Small intestine (tissue), 7 donors: ENCODE measurements around the gene GALNT14. TPM values are rescaled to one million over a fixed set of nuclear protein-coding genes. Genes with fewer than 3 reads are reported as not detected.

Source experiments
- DNase-seq, 2 donors: peaks; one replicate each; pipeline versions ENCODE4 v3.0.0 to v3.0.0-alpha.2; 2013
- FAIRE-seq: peaks from 2 replicates; lab custom pipeline; 2012; peaks lifted over from hg19 to GRCh38; lab: Jason Lieb, UNC
- H3K27ac ChIP-seq, 3 donors: one replicate each; pipeline ENCODE4 v1.5.1; 2013; ENCODE audit warnings: low read length in 2 of 3, mild to moderate bottlenecking in 2 of 3, control low read depth in 1 of 3, inconsistent platforms in 1 of 3, low read depth in 1 of 3, moderate library complexity in 1 of 3
- H3K27me3 ChIP-seq, 3 donors: one replicate each; pipeline ENCODE4 v1.6.1; 2013; ENCODE audit warnings: low read length in 3 of 3, inconsistent platforms in 1 of 3; ENCODE audit not compliant: control insufficient read depth in 3 of 3, insufficient read depth in 3 of 3
- H3K36me3 ChIP-seq, 3 donors: one replicate each; pipeline ENCODE4 v1.6.1; 2013; ENCODE audit warnings: low read length in 3 of 3, inconsistent platforms in 1 of 3, low read depth in 1 of 3, mild to moderate bottlenecking in 1 of 3, moderate library complexity in 1 of 3; ENCODE audit not compliant: control insufficient read depth in 3 of 3, insufficient read depth in 2 of 3
- H3K4me1 ChIP-seq, 3 donors: one replicate each; pipeline ENCODE4 v1.6.1; 2013; ENCODE audit warnings: low read length in 2 of 3, inconsistent platforms in 1 of 3, low read depth in 1 of 3, mild to moderate bottlenecking in 1 of 3, moderate library complexity in 1 of 3; ENCODE audit not compliant: control insufficient read depth in 3 of 3, insufficient read depth in 2 of 3
- H3K4me3 ChIP-seq, 3 donors: one replicate each; pipeline ENCODE4 v1.5.1; 2013; ENCODE audit warnings: low read length in 3 of 3, control low read depth in 1 of 3, inconsistent platforms in 1 of 3, low read depth in 1 of 3, mild to moderate bottlenecking in 1 of 3, moderate library complexity in 1 of 3
- H3K9me3 ChIP-seq, 2 donors: one replicate each; pipeline ENCODE4 v1.6.1; 2013; ENCODE audit warnings: low read depth in 1 of 2, low read length in 1 of 2; ENCODE audit not compliant: control insufficient read depth in 2 of 2, insufficient read depth in 1 of 2
- WGBS, 3 donors: extraction: QIAGEN DNeasy Blood & Tissue Kit; methylation state at CpG; one replicate each; pipeline ENCODE4 v1.1.7; 2013; 5-methylcytosine and 5-hydroxymethylcytosine counted together
- polyA plus RNA-seq, 4 donors: library from polyadenylated mRNA; stranded (reverse) in 3 of 4; unstranded in 1 of 4; fragments of 200-250 nt in 3 of 4; fragments of 120-200 nt in 1 of 4; gene quantifications; one replicate each; pipeline versions ENCODE4 v1.2.1 to v1.2.3, GENCODE V29; 2013
- donor health status: healthy with polysubstance abuse.
- donor health status: control.
- donor health status: control.
- donor health status: Bipolar disorder and iron deficiency.
- donor health status: healthy.

GALNT14 gene
- polyA plus RNA-seq, 4 donors, result 0.24 to 8.2 (median 2.2) TPM; not detected in 1

- Histone ChIP-seq H3K4me1 (no peaks in the 10 kb centered on the region), H3K27me3 (no peaks in the 10 kb centered on the region), H3K4me3 (no peak overlapping the region), H3K9me3 (no peaks in the 10 kb centered on the region), H3K36me3 (no peaks in the 10 kb centered on the region), H3K27ac (no peak overlapping the region)
- FAIRE-seq (no peak), DNase-seq (no peak)
- 61 to 82% (median 80%) methylated on average over 4 of the region's 4 CpGs for WGBS, 3 donors
Measured at GRCh38 chr2:30949435-30949834, 188.8 kb downstream of the GALNT14 start.

GRCh38 chr2:30948857-30949256 is 189.4 kb downstream of the GALNT14 start:
- Histone ChIP-seq H3K4me1 (no peaks in the 10 kb centered on the region), H3K27ac (no peak overlapping the region), H3K27me3 (no peaks in the 10 kb centered on the region), H3K4me3 (no peak overlapping the region), H3K36me3 (no peaks in the 10 kb centered on the region), H3K9me3 (no peaks in the 10 kb centered on the region)
- FAIRE-seq (no peak), DNase-seq (no peak)
- 82 to 92% (median 83%) methylated on average over 2 of the region's 2 CpGs for WGBS, 3 donors

GRCh38 chr2:30948130-30948529 is 190.1 kb downstream of the GALNT14 start:
- DNase-seq (no peak), FAIRE-seq (no peak)
- Histone ChIP-seq H3K27me3 (no peaks in the 10 kb centered on the region), H3K36me3 (no peaks in the 10 kb centered on the region), H3K9me3 (no peaks in the 10 kb centered on the region), H3K27ac (no peak overlapping the region), H3K4me3 (no peak overlapping the region), H3K4me1 (no peaks in the 10 kb centered on the region)
- 56 to 86% (median 81%) methylated on average over 1 of the region's 1 CpG for WGBS, 3 donors

GRCh38 chr2:30947686-30948085 is 190.6 kb downstream of the GALNT14 start:
- no peak for FAIRE-seq
- H3K27ac ChIP-seq, result no peak overlapping the region

GRCh38 chr2:30942419-30942818 is 195.8 kb downstream of the GALNT14 start:
- no peaks in the 10 kb centered on the region for H3K36me3 ChIP-seq
- no peaks in the 10 kb centered on the region for H3K4me1 ChIP-seq
- no peaks in the 10 kb centered on the region for H3K27me3 ChIP-seq
- no peak overlapping the region for H3K27ac ChIP-seq
- H3K4me3 ChIP-seq, result no peak overlapping the region
- no peaks in the 10 kb centered on the region for H3K9me3 ChIP-seq
- DNase-seq, result no peak
- no peak for FAIRE-seq
- 66 to 73% (median 68%) methylated on average over 5 of the region's 5 CpGs for WGBS, 3 donors

More at GRCh38 chr2:30947686-30948085, 190.6 kb downstream of the GALNT14 start:
- no peaks in the 10 kb centered on the region for H3K4me1 ChIP-seq
- no peaks in the 10 kb centered on the region for H3K9me3 ChIP-seq
- H3K4me3 ChIP-seq, result no peak overlapping the region
- no peaks in the 10 kb centered on the region for H3K36me3 ChIP-seq
- no peak for DNase-seq
- H3K27me3 ChIP-seq, result no peaks in the 10 kb centered on the region

GRCh38 chr2:30940839-30941238 is 197.4 kb downstream of the GALNT14 start:
- no peak for FAIRE-seq
- Histone ChIP-seq H3K4me3 (no peak overlapping the region), H3K27ac (no peak overlapping the region), H3K36me3 (no peaks in the 10 kb centered on the region), H3K9me3 (no peaks in the 10 kb centered on the region), H3K4me1 (no peaks in the 10 kb centered on the region), H3K27me3 (no peaks in the 10 kb centered on the region)
- DNase-seq, result no peak
- 73 to 79% (median 73%) methylated on average over 2 of the region's 2 CpGs for WGBS, 3 donors

- H3K4me1 ChIP-seq, result no peaks in the 10 kb centered on the region
- DNase-seq (no peak), FAIRE-seq (no peak)
- H3K27me3 ChIP-seq, result no peaks in the 10 kb centered on the region
- no peak overlapping the region for H3K4me3 ChIP-seq
- H3K36me3 ChIP-seq, result no peaks in the 10 kb centered on the region
- H3K27ac ChIP-seq, result no peak overlapping the region
- WGBS, 3 donors, result 83 to 90% (median 88%) methylated on average over 4 of the region's 4 CpGs
- H3K9me3 ChIP-seq, result no peaks in the 10 kb centered on the region
Measured at GRCh38 chr2:30939364-30939763, 198.9 kb downstream of the GALNT14 start.

- Histone ChIP-seq H3K27ac (no peak overlapping the region), H3K36me3 (no peaks in the 10 kb centered on the region), H3K4me3 (no peak overlapping the region), H3K4me1 (no peaks in the 10 kb centered on the region), H3K9me3 (no peaks in the 10 kb centered on the region), H3K27me3 (no peaks in the 10 kb centered on the region)
- WGBS, 3 donors, result 90 to 95% (median 92%) methylated on average over 1 of the region's 1 CpG
- DNase-seq (no peak), FAIRE-seq (no peak)
Measured at GRCh38 chr2:30938196-30938595, 200.0 kb downstream of the GALNT14 start.

- no peak for DNase-seq
- Histone ChIP-seq H3K9me3 (no peaks in the 10 kb centered on the region), H3K4me1 (no peaks in the 10 kb centered on the region), H3K27me3 (no peaks in the 10 kb centered on the region), H3K4me3 (no peak overlapping the region), H3K36me3 (no peaks in the 10 kb centered on the region), H3K27ac (no peak overlapping the region)
- WGBS, 3 donors, result 59 to 70% (median 65%) methylated on average over 2 of the region's 2 CpGs
- no peak for FAIRE-seq
Measured at GRCh38 chr2:30936977-30937376, 201.3 kb downstream of the GALNT14 start.
